Lower leg skin (tissue), 3 donors: ENCODE data around the gene GRID2.

ENCODE experiments used
- POLR2A ChIP-seq, 2 donors: fragments of 450-650 bp; IDR thresholded peaks; one replicate each; pipeline ENCODE4 v1.6.1; 2016 to 2017; ENCODE audit warnings: antibody characterized with exemption in 2 of 2, mild to moderate bottlenecking in 1 of 2, moderate library complexity in 1 of 2
- TF ChIP-seq, protein P1 (sequence below), 3 donors: fragments of 450-650 bp; IDR thresholded peaks; one replicate each; pipeline ENCODE4 v1.5.1; 2016; ENCODE audit warnings: antibody characterized with exemption in 3 of 3, mild to moderate bottlenecking in 3 of 3, moderate library complexity in 2 of 3

GRCh38 chr4:93355411-93355810 lies 1051.6 kb downstream of the GRID2 start:
- TF ChIP-seq, protein P1, sequence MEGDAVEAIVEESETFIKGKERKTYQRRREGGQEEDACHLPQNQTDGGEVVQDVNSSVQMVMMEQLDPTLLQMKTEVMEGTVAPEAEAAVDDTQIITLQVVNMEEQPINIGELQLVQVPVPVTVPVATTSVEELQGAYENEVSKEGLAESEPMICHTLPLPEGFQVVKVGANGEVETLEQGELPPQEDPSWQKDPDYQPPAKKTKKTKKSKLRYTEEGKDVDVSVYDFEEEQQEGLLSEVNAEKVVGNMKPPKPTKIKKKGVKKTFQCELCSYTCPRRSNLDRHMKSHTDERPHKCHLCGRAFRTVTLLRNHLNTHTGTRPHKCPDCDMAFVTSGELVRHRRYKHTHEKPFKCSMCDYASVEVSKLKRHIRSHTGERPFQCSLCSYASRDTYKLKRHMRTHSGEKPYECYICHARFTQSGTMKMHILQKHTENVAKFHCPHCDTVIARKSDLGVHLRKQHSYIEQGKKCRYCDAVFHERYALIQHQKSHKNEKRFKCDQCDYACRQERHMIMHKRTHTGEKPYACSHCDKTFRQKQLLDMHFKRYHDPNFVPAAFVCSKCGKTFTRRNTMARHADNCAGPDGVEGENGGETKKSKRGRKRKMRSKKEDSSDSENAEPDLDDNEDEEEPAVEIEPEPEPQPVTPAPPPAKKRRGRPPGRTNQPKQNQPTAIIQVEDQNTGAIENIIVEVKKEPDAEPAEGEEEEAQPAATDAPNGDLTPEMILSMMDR (IDR thresholded peaks at IDR 0.05): no peak
- TF ChIP-seq POLR2A (IDR thresholded peaks at IDR 0.05): no peak
